Measurements from ENCODE around the gene SLC41A1. TPM values are rescaled to one million over a fixed set of nuclear protein-coding genes. Genes with fewer than 3 reads are reported as not detected.

Gene SLC41A1
- total RNA-seq, 3 donors from 2014 or later (not counting 1 experiment from before 2014, with no cell fraction given), result 35.3 to 47.1 (median 39.5) TPM

DNA sequence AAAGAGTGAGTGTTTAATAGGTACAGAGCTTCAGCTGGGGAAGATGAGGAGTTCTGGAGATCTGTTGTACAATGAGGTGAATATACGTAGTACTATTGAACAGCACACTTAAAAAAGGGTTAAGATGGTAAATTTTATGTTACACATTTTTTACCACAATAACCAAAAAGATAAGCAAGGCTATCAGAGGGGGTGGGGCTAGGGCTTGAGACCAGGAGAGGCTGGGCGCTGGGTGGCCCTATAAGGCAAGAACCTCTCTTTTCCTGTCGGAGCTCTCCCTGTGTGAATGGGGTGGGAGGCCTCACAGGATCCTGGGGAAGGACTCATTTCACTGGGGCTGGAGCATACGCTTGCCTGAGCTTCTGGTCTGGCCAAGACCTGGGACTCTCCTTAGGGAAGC is 9.0 kb downstream of the SLC41A1 start:
- H3K9me3 Mint-ChIP-seq, result no peaks in the 10 kb centered on the region
- DNase-seq (no peak), ATAC-seq (no peak)
- 78% methylated on average over 3 of the region's 4 CpGs for WGBS (ENCODE audit: insufficient coverage)
- no peaks in the 10 kb centered on the region for H3K27me3 Mint-ChIP-seq (ENCODE audit: low read depth in 2 of 2)
- H3K36me3 Mint-ChIP-seq, result no peaks in the 10 kb centered on the region
- Histone ChIP-seq H3K4me3 (ENCODE audit: low read length) (no peak overlapping the region), H3K9me3 (ENCODE audit: control insufficient read depth, insufficient read depth, low read length) (no peaks in the 10 kb centered on the region), H3K4me1 (ENCODE audit: control insufficient read depth, insufficient read depth, low read length) (peaks cover 25% of the 10 kb centered on the region), H3K27ac (ENCODE audit: low read length) (no peak overlapping the region), H3K27me3 (ENCODE audit: control insufficient read depth, insufficient read depth, low read length) (no peaks in the 10 kb centered on the region), H3K36me3 (ENCODE audit: control insufficient read depth, insufficient read depth, low read length) (peaks cover 13% of the 10 kb centered on the region)
- no peak overlapping the region for H3K27ac Mint-ChIP-seq
- no peak overlapping the region for H3K4me3 Mint-ChIP-seq
- intact Hi-C loops (cut with micrococcal nuclease), result no loop called here
- TF ChIP-seq, protein P1, sequence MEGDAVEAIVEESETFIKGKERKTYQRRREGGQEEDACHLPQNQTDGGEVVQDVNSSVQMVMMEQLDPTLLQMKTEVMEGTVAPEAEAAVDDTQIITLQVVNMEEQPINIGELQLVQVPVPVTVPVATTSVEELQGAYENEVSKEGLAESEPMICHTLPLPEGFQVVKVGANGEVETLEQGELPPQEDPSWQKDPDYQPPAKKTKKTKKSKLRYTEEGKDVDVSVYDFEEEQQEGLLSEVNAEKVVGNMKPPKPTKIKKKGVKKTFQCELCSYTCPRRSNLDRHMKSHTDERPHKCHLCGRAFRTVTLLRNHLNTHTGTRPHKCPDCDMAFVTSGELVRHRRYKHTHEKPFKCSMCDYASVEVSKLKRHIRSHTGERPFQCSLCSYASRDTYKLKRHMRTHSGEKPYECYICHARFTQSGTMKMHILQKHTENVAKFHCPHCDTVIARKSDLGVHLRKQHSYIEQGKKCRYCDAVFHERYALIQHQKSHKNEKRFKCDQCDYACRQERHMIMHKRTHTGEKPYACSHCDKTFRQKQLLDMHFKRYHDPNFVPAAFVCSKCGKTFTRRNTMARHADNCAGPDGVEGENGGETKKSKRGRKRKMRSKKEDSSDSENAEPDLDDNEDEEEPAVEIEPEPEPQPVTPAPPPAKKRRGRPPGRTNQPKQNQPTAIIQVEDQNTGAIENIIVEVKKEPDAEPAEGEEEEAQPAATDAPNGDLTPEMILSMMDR (IDR thresholded peaks at IDR 0.05), result no peak
- H3K4me1 Mint-ChIP-seq, result peaks cover 51 to 54% of the 10 kb centered on the region in 2 donors

DNA sequence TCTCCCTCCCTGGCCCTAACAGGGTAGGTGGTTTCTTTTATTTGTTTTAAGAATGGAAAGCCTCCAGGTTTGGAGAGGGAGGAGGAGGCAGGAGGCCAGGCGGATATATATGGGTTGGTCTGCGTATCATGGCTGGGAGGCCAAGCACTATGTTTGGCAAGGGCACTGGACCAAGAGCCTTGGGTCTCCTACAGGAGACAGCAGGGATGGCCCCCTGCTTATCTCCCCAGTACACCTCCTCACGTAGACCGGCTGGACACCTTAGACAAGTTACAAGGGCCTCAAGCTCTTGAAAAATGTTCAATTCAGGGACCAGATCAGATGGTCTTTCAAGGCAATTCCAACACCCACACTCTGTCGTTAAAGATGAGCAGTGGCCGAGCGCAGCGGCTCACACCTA is 10.9 kb downstream of the SLC41A1 start:
- Histone ChIP-seq H3K4me1 (ENCODE audit: control insufficient read depth, insufficient read depth, low read length) (peaks cover 20% of the 10 kb centered on the region), H3K36me3 (ENCODE audit: control insufficient read depth, insufficient read depth, low read length) (peaks cover 29% of the 10 kb centered on the region), H3K9me3 (ENCODE audit: control insufficient read depth, insufficient read depth, low read length) (no peaks in the 10 kb centered on the region), H3K27ac (ENCODE audit: low read length) (no peak overlapping the region), H3K27me3 (ENCODE audit: control insufficient read depth, insufficient read depth, low read length) (no peaks in the 10 kb centered on the region), H3K4me3 (ENCODE audit: low read length) (no peak overlapping the region)
- no peaks in the 10 kb centered on the region for H3K36me3 Mint-ChIP-seq
- H3K27me3 Mint-ChIP-seq (ENCODE audit: low read depth in 2 of 2), result no peaks in the 10 kb centered on the region
- H3K4me3 Mint-ChIP-seq, result no peak overlapping the region
- peaks cover 38 to 40% of the 10 kb centered on the region in 2 donors for H3K4me1 Mint-ChIP-seq
- no peak overlapping the region for H3K27ac Mint-ChIP-seq
- H3K9me3 Mint-ChIP-seq, result no peaks in the 10 kb centered on the region
- WGBS (ENCODE audit: insufficient coverage), result 98% methylated on average over 8 of the region's 8 CpGs
- no peak for ATAC-seq
- TF ChIP-seq, protein P1 (IDR thresholded peaks at IDR 0.05), result no peak
- intact Hi-C loops (cut with micrococcal nuclease), result no loop called here
- DNase-seq, result no peak

DNA sequence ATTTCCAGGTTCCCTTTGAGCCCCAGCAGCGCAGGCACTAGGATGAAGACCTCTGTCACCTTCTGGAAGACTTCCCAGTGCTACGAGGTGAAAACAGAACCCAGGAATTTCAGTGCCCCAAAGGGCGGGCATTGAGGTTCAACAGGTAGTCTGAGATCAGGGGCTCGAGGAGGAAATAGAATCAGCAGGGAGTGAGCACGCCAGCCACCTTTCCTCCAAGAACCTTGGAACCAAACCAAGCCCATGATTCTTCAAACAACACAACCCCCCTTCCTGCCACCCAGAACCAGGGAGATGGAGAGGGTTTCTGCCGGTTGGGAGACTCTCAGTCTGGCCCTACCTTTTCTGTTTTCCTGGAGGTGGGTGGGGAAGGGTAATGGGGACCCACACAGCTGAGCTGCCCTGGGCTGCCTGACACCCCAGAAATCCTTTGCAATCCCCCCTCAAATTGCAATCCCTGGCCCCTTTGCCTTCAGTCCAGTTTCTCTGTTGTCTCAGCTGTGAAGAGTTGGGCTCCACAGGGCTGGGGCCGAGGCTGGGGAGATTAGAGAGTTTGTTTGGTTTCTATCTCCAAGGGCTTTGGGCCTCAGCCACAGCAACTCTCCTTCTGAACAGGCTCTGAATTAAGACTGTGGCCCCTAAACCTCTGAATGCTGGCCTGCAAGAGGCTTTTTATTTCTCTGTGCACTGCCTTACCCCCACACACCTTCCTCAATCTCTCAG is 11.9 kb downstream of the SLC41A1 start:
- intact Hi-C loops (cut with micrococcal nuclease), result no loop called here
- Histone ChIP-seq H3K4me3 (ENCODE audit: low read length) (no peak overlapping the region), H3K36me3 (ENCODE audit: control insufficient read depth, insufficient read depth, low read length) (peaks cover 38% of the 10 kb centered on the region), H3K27ac (ENCODE audit: low read length) (no peak overlapping the region), H3K27me3 (ENCODE audit: control insufficient read depth, insufficient read depth, low read length) (no peaks in the 10 kb centered on the region), H3K4me1 (ENCODE audit: control insufficient read depth, insufficient read depth, low read length) (peaks cover 13% of the 10 kb centered on the region), H3K9me3 (ENCODE audit: control insufficient read depth, insufficient read depth, low read length) (no peaks in the 10 kb centered on the region)
- Mint-ChIP-seq H3K27ac (no peak overlapping the region), H3K4me1 (peaks cover 32% of the 10 kb centered on the region in 2 donors), H3K4me3 (no peak overlapping the region), H3K9me3 (no peaks in the 10 kb centered on the region), H3K27me3 (ENCODE audit: low read depth in 2 of 2) (no peaks in the 10 kb centered on the region), H3K36me3 (no peaks in the 10 kb centered on the region)
- no peak for ATAC-seq
- TF ChIP-seq, protein P1 (IDR thresholded peaks at IDR 0.05), result no peak
- WGBS (ENCODE audit: insufficient coverage), result 97% methylated on average over 6 of the region's 7 CpGs
- DNase-seq, result no peak

DNA sequence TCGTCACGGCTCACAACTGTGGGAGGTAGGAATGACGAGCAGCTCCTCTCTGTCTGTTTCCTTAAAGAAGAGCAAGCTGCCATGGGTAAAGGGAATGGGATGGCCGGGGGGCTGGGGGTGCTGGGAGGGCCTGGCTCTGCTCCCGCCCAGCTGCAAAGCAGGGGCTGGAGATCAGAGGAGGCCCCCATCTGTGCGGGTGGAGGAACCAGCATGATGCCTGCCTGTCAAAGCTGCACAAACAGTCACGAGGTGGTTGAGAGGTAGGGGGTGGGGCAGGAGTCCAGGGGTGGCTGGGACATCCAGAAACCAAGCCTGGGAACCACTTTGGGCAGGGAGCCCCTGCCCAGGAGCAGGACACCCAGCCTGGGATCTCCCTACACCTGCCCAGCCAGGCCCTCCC is 12.6 kb downstream of the SLC41A1 start:
- Histone ChIP-seq H3K27me3 (ENCODE audit: control insufficient read depth, insufficient read depth, low read length) (no peaks in the 10 kb centered on the region), H3K36me3 (ENCODE audit: control insufficient read depth, insufficient read depth, low read length) (peaks cover 43% of the 10 kb centered on the region), H3K4me1 (ENCODE audit: control insufficient read depth, insufficient read depth, low read length) (peaks cover 7% of the 10 kb centered on the region), H3K27ac (ENCODE audit: low read length) (no peak overlapping the region), H3K9me3 (ENCODE audit: control insufficient read depth, insufficient read depth, low read length) (no peaks in the 10 kb centered on the region), H3K4me3 (ENCODE audit: low read length) (no peak overlapping the region)
- TF ChIP-seq, protein P1 (IDR thresholded peaks at IDR 0.05), result no peak
- WGBS (ENCODE audit: insufficient coverage), result 92% methylated on average over 7 of the region's 7 CpGs
- peaks cover 24 to 25% of the 10 kb centered on the region in 2 donors for H3K4me1 Mint-ChIP-seq
- no peak for DNase-seq
- no peak overlapping the region for H3K4me3 Mint-ChIP-seq
- H3K36me3 Mint-ChIP-seq, result no peaks in the 10 kb centered on the region
- ATAC-seq, result no peak
- no peak overlapping the region for H3K27ac Mint-ChIP-seq
- intact Hi-C loops (cut with micrococcal nuclease), result no loop called here
- H3K27me3 Mint-ChIP-seq (ENCODE audit: low read depth in 2 of 2), result no peaks in the 10 kb centered on the region
- no peaks in the 10 kb centered on the region for H3K9me3 Mint-ChIP-seq
